CD4-positive, alpha-beta T cell treated with Interleukin-6 at 100 ng/mL for 8 hours (primary cell): Measurements from ENCODE around the gene HSD17B12.
A peak's percentile ranks its signal among the peaks of the same experiment; 100 is the strongest.

Experiments
- DNase-seq: peaks from one replicate; pipeline ENCODE4 v3.0.0-alpha.2; 2020; ENCODE audit warnings: mixed read lengths, low spot score

HSD17B12 gene

GRCh38 chr11:43806976-43807375 is 126.4 kb downstream of the HSD17B12 start:
- no peak for DNase-seq

GRCh38 chr11:43810929-43811596 is 130.5 kb downstream of the HSD17B12 start:
- DNase-seq, result no peak

DNA sequence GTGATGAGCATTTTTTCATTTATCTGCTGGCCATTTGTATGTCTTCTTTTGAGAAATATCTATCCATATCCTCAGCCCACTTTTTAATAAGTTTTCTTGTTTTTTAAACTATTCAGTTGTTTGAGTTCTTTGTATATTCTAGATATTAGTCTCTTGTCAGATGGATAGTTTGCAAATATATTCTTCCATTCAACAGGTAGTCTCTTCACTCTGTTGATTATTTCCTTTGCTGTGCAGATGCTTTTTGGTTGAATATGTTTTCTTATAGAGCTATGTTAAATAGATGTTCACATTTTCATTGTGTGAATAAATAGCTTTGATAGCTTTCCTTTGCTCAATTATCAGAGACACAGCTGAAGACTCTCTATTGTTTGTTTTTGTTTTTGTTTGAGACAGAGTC is 131.9 kb downstream of the HSD17B12 start:
- no peak for DNase-seq

- DNase-seq, result no peak
Observed at GRCh38 chr11:43818220-43818619, 137.7 kb downstream of the HSD17B12 start.

GRCh38 chr11:43819926-43820325 is 139.4 kb downstream of the HSD17B12 start:
- no peak for DNase-seq

DNA sequence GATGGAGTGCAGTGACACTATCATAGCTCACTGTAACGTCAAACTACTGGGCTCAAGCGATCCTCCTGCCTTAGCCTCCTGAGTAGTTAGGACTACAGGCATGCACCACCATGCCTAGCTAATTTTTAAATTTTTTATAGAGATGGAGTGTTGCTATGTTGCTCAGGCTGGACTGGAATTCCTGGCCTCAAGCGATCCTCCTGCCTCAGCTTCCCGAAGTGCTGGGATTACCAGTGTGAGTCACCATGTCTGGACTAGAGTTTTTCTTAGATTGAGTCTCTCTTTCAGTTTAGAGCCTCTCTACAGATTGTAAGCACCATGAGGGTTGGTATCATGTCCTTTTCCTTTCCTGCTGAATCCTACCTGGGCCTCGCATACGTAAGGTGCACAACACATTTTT is 142.8 kb downstream of the HSD17B12 start:
- DNase-seq, result no peak

GRCh38 chr11:43823851-43824250 is 143.3 kb downstream of the HSD17B12 start:
- no peak for DNase-seq

DNA sequence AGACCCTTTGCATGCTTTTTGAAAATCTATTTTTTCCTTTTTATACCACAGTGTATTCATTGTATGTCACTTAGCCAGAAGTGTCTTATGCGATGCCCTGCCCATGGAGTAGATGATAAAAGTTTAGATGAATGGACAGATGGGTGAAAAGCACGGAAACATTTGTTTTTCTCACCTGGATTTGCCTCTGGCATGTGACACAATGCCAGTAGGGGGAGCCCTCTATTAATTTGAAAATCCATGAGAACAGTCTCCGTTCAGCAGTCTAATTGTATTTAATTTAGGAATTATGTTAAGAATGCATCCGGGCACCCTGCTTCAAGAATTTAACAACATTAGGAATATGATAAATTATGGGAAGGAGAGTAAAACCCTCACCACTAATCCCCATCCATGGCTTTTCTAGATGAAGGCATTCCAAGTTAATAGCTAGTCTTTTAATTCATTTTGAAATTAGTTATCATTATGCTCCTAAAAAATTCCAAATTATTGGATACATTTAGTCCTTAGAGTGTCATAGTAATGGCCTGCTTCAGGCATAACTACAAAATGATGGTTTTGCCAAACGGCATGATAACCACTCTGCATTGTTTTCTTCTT is 144.8 kb downstream of the HSD17B12 start:
- no peak for DNase-seq

DNA sequence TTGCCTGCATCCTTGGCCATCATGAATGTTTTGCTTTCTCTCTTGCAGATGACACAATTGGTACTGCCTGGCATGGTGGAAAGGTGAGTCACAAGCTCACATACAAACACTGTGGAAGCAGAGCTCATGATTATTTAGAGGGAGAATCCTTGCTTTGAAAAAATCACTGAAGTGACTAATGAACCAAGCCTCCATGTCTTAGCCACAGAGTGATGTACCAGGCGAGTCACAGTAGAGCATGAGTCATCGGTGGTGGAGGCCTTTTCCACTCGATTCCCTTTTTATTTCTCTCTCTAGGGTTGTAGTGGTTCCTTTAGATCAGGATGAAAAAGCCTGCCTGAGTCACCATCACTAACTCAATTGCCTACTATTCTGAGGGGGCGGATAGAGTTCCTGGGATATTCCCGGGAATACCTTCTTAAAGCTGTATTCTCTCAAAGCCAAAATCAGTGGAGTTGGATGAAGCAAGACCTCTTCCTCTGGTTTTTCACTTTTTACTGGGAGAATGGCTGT is 150.4 kb downstream of the HSD17B12 start:
- DNase-seq, result peak; percentile 8

- DNase-seq, result no peak
Observed at GRCh38 chr11:43832536-43832935, 152.0 kb downstream of the HSD17B12 start.

- DNase-seq, result no peak
Observed at GRCh38 chr11:43833657-43834073, 153.1 kb downstream of the HSD17B12 start.

- DNase-seq, result no peak
Observed at GRCh38 chr11:43834286-43834685, 153.7 kb downstream of the HSD17B12 start.

DNA sequence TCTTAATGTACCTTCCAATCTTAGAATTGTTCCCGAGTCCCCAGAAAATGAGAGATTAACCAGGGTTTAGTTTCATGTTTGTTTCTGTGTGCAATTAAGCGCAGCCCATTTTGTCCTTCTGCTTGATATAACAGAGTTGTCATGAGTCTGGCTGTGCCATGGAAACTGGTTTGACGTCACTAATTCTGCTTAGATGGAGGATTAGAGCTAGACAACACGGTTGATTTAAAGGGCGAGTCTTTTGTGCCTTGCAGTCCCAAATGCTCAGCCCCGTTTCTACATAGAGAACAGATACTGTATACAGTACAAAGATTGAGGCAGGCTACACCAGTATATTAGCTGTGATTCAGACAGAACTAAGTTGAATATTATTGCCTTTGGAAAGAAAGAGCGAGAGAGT is 154.6 kb downstream of the HSD17B12 start:
- no peak for DNase-seq

DNA sequence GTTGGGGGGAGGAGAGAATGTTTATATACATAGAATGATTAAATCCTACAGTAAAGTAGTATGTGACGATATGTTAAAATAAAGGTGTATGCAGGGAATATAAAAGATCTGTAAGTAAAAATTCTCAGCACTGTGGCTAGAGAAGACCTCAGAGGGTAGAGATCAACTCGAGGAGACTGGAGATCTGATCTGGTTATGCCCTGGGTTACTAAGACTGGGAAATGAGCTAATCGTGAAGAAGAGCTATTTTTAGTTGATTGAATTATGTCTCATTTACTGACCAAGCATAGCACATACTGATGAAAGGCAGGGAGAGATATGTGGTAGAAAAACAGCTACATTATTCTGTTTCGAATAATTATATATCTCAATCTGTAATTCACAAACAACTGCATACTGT is 157.3 kb downstream of the HSD17B12 start:
- no peak for DNase-seq

DNA sequence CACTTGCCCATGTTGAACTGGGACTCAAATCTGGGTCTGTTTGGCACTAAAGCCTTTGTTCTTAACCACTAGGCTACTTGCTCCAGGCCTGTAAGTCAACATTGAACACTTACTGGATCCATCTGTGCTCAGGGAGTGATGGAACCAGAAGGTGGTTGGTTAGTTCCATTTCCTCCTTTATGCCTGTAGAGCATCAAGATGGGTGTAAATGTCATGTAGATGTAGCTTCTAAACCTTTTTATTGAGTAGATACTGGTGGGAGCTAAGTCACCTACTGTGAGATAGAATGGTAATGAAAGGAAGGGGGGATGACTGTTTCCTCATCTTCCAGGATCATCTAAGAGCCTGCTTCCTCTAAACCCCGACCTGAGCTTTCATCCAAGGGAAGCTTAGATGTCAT is 161.5 kb downstream of the HSD17B12 start:
- no peak for DNase-seq

GRCh38 chr11:43845816-43846215 is 165.3 kb downstream of the HSD17B12 start:
- DNase-seq, result no peak

GRCh38 chr11:43852057-43852636 is 171.6 kb downstream of the HSD17B12 start:
- peak; percentile 34 for DNase-seq

DNA sequence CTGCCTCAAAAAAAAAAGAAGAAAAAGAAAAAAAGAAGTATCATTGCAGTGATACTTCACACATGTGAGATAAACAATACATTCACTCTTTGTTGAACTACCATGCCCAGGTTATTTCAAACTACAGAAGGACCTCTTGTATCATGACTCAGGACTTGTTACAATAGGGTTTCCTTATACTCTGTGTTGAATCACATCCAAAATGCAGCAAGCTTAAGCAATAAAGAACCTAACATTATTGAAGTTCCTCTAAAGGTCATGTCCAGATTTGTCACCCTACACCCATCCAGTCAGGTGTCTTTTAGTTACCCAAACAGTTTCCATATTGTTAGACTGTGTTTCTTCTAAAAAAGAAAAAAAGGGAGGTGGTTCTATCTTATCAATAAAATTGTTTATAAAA is 173.2 kb downstream of the HSD17B12 start:
- no peak for DNase-seq

- no peak for DNase-seq
Observed at GRCh38 chr11:43856993-43857392, 176.5 kb downstream of the HSD17B12 start.

GRCh38 chr11:43861141-43861540 is 180.6 kb downstream of the HSD17B12 start:
- no peak for DNase-seq

DNA sequence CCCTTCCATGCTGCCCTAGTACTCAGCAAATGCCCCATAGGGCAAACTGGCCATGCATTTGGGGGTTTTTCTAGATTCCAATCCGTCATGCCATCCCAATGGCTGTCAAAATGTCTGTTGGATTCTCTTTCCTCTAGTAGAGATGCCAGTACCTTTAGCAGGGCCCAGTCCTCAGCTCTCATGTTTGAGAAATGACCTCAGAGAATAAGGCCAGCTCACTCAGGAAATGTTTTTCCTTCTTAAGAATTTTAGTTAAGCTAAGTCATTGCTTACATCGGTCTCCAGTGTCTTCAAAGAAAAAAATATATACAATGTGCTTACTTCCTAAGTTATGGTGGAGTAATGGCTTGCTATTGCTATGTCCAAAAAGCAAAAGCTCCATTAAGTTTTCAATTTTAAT is 186.0 kb downstream of the HSD17B12 start:
- no peak for DNase-seq

- DNase-seq, result no peak
Observed at GRCh38 chr11:43866969-43867368, 186.4 kb downstream of the HSD17B12 start.

- peak; percentile 61 for DNase-seq
Observed at GRCh38 chr11:43868852-43869567, 188.5 kb downstream of the HSD17B12 start.
